Muscle layer of colon (tissue), 2 donors: ENCODE results near the gene NDUFS2.
A peak's percentile ranks its signal among the peaks of the same experiment; 100 is the strongest.

Source experiments
- H3K27ac ChIP-seq: one replicate; pipeline ENCODE4 v1.7.0; 2013; ENCODE audit warnings: low read depth, mild to moderate bottlenecking, low read length, moderate library complexity
- H3K27me3 ChIP-seq, 2 donors: one replicate each; pipeline ENCODE4 v1.7.0; 2013; ENCODE audit warnings: low read length in 2 of 2, mild to moderate bottlenecking in 2 of 2; ENCODE audit not compliant: insufficient read depth in 2 of 2, control insufficient read depth in 1 of 2
- H3K36me3 ChIP-seq: one replicate; pipeline ENCODE4 v1.7.0; 2013; ENCODE audit warnings: mild to moderate bottlenecking, low read length; ENCODE audit not compliant: insufficient read depth
- H3K4me1 ChIP-seq: one replicate; pipeline ENCODE4 v1.7.0; 2013; ENCODE audit warnings: mild to moderate bottlenecking, low read length; ENCODE audit not compliant: insufficient read depth
- H3K4me3 ChIP-seq, 2 donors: one replicate each; pipeline ENCODE4 v1.7.0; 2013; ENCODE audit warnings: low read length in 2 of 2, low read depth in 1 of 2, mild to moderate bottlenecking in 1 of 2, moderate library complexity in 1 of 2
- H3K9ac ChIP-seq: one replicate; pipeline ENCODE4 v1.7.0; 2013; ENCODE audit warnings: low read length
- H3K9me3 ChIP-seq: one replicate; pipeline ENCODE4 v1.7.0; 2013; ENCODE audit warnings: mild to moderate bottlenecking, low read length
- donor health status: abdominal sarcoma.
- donor health status: Adenocarcinoma of cecum.

NDUFS2 gene

DNA sequence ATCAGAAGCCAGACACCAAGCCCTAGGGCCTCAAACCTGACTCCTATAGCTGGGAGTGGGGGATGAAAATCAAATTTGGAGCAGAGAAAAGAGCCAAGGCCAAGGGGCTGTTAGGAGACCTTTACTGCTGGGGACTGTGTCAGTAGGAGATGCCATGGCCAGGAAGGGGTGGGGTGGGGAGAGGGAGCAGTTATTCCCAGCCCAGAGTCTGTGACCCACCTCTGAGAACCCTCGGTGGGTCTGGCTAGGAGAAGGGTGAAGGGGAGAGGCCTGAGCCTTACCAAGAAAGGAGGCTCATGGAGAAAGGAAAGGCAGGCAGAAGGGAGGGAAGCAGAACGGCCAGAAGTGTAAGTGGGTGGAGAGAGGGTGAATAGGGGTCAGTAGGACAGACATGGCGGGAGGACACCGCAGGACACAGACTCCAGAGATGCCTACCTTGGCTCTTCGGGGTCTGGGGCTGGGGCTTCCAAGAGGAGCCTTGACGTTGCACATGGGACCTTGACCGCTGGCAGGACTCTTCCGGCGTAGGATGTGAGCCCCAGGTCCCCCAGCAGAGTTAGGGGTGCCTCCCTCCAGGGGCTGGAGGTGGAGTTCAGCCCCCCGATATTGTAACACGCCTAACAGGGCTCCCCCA lies 4.5 kb upstream of the NDUFS2 start:
- H3K36me3 ChIP-seq: peaks cover 9% of the 10 kb centered on the region
- H3K9me3 ChIP-seq: no peaks in the 10 kb centered on the region
- H3K9ac ChIP-seq: peak overlapping the region; percentile 50
- peak overlapping the region; percentile 22 to 53 for H3K4me3 ChIP-seq
- H3K27me3 ChIP-seq: no peaks in the 10 kb centered on the region
- peaks cover 63% of the 10 kb centered on the region for H3K4me1 ChIP-seq
- peak overlapping the region; percentile 81 for H3K27ac ChIP-seq

DNA sequence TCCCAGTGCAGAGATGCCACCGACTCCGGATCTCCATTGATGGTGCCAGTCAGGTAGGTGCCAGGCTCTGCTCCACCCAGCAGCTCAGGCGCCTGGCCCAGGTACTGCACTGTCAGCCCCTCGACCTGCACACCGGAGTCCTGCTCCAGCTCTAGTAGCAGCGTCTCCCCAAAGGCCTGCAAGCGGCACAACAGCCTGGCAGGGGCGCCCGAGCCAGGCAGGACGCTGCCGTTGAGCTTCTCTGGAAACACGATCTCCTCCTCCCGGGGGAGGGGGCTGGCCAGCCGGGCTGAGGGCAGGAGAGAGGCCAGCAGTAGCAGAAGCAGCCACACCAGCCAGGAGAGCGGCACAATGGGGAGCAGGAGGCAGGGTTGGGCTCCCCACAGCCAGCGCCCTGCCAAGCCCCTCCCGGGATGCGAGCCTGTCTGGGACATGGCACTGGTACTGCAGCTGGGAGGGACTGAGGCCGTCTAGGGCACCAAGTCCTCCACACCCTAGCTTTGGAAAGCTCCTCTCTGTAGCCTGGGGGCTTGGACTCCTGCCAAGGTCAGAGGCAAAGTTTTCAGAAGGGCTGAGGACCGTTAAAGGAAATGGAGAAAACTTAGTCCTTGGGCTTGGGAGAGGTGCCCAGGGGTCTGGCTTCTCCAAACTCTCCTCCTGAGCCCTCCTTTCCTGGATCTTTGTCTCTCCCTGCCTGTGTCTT lies 3.8 kb upstream of the NDUFS2 start:
- peak overlapping the region; percentile 22 to 53 for H3K4me3 ChIP-seq
- no peaks in the 10 kb centered on the region for H3K9me3 ChIP-seq
- H3K4me1 ChIP-seq: peaks cover 66% of the 10 kb centered on the region
- H3K9ac ChIP-seq: peak overlapping the region; percentile 50
- no peaks in the 10 kb centered on the region for H3K27me3 ChIP-seq
- H3K27ac ChIP-seq: peak overlapping the region; percentile 81
- peaks cover 9% of the 10 kb centered on the region for H3K36me3 ChIP-seq

DNA sequence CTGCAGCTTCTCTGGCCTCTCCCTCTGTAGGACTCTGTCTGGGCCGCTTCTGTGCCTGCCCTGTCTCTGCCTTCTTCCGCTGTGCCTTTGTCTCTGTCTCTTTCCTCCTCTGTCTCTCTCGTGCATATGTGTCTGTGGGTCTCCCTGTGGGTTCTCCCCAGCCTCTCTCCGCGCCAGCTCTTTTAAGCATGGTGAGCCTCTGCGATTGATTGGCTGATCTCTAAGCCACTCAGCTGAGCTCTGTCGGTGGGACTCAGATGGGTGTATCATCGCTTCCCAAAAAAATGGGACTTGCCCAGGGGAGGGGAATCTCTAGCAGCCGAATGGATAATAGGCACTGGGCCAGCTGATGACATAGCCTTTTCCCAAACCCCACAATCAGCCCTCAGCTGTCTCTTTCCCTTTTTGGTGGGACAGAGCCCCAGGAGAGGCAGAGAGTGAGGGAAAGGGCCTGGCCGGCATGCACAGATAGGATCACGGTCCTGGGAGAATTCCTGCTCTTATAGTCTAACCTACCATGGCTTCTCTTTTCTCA lies 3.2 kb upstream of the NDUFS2 start, which contains the start of gene ADAMTS4:
TSS of gene ADAMTS4 (minus strand) at position 158 of the 535 bp plus-strand sequence. CDS start 427 bp downstream, outside the sequence.
- H3K4me1 ChIP-seq: peaks cover 73% of the 10 kb centered on the region
- H3K4me3 ChIP-seq: peak within 1 kb of the TSS; percentile 22 to 53
- H3K9me3 ChIP-seq: no peaks in the 10 kb centered on the region
- H3K9ac ChIP-seq: peak within 1 kb of the TSS; percentile 50
- H3K27me3 ChIP-seq: no peaks in the 10 kb centered on the region
- peaks cover 14% of the 10 kb centered on the region for H3K36me3 ChIP-seq
- peak within 1 kb of the TSS; percentile 81 for H3K27ac ChIP-seq

DNA sequence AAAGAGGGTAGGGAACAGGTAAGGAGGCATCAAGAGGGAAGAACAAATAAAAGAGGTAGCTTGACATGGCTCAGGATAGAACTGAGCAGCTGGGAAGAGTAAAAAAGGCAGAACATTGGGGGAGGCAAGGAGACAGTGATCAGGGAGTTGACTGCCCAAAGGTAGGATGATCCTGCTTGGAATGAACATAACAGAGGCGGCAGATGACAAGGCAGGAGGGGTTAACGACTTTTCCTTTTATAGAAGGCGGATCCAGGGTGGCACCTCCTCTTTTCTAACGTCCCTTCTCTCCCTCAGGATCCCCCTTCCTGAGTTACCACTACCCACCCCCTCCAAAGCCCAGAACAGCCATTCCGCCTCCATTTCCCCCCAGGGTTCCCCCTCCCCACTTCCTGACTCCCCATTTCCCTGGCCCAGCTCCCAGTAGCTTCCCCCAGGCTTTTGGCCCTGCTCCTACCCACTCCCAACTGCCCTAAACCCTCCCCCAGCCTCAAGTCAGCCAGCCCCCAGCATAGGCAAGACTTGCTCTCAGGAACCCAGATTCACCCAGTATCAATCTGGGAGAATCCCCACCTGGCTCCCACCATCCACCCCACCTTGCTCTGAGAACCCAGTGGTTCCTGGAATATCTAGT lies 2.5 kb upstream of the NDUFS2 start:
- Histone ChIP-seq H3K9ac (no peak overlapping the region), H3K27ac (peak overlapping the region; percentile 81), H3K27me3 (no peaks in the 10 kb centered on the region), H3K9me3 (no peaks in the 10 kb centered on the region), H3K4me3 (no peak overlapping the region), H3K36me3 (peaks cover 18% of the 10 kb centered on the region), H3K4me1 (peaks cover 77% of the 10 kb centered on the region)

DNA sequence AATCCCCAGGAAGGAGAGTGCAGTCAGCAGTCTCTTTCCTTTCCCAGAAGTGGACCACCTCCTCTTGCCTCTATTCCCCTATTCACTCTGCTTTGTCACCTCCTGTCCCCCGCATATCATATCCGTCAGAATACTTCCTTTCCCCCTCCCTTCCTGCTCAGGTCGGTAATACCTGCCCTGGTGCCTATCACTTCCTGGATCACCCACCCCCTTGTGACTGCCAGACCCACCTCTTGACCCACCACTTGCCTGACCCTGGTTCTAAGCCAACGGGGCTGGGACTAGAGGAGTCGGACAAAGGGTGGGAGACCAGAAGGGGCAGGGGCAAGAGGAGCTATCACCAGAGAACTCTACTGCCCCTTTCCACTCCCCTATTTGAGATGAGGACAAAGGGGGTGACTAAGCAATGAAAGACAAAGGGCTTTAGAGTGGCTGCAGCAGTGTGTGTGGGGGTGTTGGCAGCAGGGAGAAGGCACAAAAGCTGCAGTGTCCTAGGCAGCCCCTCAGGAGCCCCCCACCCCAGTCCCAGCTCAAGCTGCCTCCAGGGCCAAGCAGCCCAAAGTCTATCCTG lies 1.7 kb upstream of the NDUFS2 start:
- Histone ChIP-seq H3K27ac (peak overlapping the region; percentile 81), H3K4me3 (peak overlapping the region in 1 of 2 donors; percentile 100), H3K4me1 (peaks cover 77% of the 10 kb centered on the region), H3K36me3 (peaks cover 14% of the 10 kb centered on the region), H3K9ac (no peak overlapping the region), H3K9me3 (no peaks in the 10 kb centered on the region), H3K27me3 (no peaks in the 10 kb centered on the region)

DNA sequence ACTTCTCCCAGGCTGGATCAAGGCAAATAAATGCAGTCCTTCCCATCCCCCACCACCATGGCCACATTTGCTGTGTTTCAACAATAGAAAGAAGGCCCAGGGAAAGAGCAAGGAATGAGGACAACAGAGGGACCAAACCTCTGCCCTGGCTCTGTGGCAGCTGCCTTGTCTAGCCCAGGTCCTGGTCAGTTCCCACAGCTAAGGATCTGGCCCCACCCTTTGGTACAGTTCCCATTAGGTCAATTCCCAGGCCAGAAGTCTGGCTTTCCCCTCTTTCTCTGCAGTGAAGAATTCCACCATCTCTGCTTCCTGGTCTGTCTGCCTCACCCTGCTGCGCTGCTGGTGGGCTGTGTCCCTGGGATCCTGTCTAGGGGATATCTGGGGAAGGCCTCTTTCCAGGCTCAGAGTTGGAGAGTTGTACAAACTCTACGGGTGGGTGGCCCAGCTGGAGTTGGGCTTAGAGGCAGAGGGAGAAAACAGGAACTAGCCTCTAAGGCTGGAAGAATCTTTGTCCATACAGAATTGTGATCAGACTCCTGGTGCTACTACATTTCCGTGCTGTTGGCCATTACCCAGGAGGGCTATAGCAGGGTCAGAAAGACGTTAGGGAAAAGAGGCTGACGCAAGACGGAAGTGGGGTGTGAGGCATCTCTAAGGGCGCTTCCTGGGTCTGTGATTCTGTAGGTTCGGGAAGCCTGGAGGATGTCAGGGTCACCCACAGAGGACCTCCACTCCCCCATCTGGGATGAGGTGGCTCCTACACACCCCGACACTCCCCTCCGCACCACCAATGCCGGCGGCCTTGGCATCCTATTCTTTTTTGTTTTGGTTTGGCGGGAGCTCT lies 953 bp upstream of the NDUFS2 start:
- H3K9ac ChIP-seq: peak overlapping the region; percentile 98
- H3K27ac ChIP-seq: peak overlapping the region; percentile 81
- H3K4me3 ChIP-seq: peak overlapping the region; percentile 35 to 100
- H3K36me3 ChIP-seq: peaks cover 20% of the 10 kb centered on the region
- H3K27me3 ChIP-seq: no peaks in the 10 kb centered on the region
- H3K4me1 ChIP-seq: peaks cover 73% of the 10 kb centered on the region
- no peaks in the 10 kb centered on the region for H3K9me3 ChIP-seq

DNA sequence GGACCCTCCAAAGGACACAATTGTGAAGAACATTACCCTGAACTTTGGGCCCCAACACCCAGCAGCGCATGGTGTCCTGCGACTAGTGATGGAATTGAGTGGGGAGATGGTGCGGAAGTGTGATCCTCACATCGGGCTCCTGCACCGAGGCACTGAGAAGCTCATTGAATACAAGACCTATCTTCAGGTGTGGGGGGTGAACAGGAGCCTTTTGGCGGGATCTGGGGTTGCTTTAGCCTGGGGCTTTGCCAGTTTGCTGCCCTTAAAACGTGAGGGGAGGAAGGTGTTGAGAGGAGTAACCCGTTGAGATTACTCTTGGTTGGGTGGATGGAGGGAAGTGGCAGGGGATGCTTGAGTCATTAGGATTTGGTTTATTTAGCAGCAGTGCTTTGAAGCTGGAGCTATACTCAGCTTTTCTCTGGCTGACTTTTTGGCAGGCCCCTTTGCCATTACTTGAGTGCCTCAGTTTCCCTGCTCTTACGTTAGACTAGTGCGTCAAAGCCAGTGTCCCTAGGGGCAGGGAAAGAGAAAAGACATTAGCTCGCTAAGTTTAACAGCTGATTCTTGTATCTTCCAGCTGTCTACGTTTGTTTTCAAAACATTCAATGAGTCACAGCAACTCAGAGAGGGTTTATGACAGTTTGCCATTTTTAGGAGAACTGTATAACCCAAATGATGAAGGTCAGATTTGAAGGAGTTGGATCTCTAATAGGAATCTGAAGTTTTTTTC lies 4.4 kb downstream of the NDUFS2 start:
- Histone ChIP-seq H3K4me3 (no peak overlapping the region), H3K27me3 (no peaks in the 10 kb centered on the region), H3K9ac (no peak overlapping the region), H3K27ac (no peak overlapping the region), H3K9me3 (no peaks in the 10 kb centered on the region), H3K4me1 (peaks cover 30% of the 10 kb centered on the region), H3K36me3 (peaks cover 61% of the 10 kb centered on the region)

DNA sequence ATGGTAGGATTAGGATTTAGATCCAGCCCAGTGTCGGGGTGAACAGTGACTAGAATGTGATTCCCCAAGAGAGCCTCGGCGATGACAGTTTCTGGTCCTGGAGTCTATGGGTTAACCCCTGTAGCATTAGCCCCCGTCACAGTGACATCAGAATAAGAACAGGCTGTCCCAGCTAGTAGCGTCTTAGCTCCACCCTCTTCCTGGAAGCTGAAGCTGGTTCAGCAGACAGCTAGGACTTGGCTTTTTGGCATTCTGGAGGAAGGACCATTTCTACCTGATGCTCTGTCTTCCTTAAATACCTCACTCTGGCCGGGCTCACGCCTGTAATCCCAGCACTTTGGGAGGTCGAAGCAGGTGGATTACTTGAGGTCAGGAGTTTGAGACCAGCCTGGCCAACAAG lies 5.0 kb downstream of the NDUFS2 start:
- H3K9ac ChIP-seq: no peak overlapping the region
- H3K4me1 ChIP-seq: peaks cover 27% of the 10 kb centered on the region
- H3K27me3 ChIP-seq: no peaks in the 10 kb centered on the region
- H3K4me3 ChIP-seq: no peak overlapping the region
- H3K27ac ChIP-seq: no peak overlapping the region
- peaks cover 67% of the 10 kb centered on the region for H3K36me3 ChIP-seq
- no peaks in the 10 kb centered on the region for H3K9me3 ChIP-seq

DNA sequence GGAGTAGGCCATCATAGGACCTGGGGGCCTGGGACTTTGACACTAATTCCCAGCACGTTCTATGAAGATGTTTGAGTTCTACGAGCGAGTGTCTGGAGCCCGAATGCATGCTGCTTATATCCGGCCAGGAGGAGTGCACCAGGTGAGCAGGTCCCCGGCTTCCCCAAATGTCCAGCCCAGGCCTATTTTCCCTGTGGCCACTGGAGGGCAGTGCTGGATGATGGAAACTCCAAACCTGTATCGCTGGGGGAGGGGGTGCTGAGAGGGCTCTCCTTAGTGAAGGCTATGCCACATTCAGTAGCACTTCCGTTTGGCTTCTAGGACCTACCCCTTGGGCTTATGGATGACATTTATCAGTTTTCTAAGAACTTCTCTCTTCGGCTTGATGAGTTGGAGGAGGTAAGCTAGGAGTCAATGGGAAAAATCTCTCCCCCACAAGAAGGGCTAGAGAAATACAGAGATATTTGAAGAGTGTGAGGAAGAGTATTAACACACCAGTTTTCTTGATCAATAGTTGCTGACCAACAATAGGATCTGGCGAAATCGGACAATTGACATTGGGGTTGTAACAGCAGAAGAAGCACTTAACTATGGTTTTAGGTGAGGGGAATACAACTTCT lies 7.7 kb downstream of the NDUFS2 start:
- H3K9ac ChIP-seq: no peak overlapping the region
- H3K27ac ChIP-seq: peak overlapping the region; percentile 58
- H3K27me3 ChIP-seq: no peaks in the 10 kb centered on the region
- no peaks in the 10 kb centered on the region for H3K9me3 ChIP-seq
- peaks cover 76% of the 10 kb centered on the region for H3K36me3 ChIP-seq
- no peak overlapping the region for H3K4me3 ChIP-seq
- H3K4me1 ChIP-seq: peaks cover 11% of the 10 kb centered on the region

DNA sequence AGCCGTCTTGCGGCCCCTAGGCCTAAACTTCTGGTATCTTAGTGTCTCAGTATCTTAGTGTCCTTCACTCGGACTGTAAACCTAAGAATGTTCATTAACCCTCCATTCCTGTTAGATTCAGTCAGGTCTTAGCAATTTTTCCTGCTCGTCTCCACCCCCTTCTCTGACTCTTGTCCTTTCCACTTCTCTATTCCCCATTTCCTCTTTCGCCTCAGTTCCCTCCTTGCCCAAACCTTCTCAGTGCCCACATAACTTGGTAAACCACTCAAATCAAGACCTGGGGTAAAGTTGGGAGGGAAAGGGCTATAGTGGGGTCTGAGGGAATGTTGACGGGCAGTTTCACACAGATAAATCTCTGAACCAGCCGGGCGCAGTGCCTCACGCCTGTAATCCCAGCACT lies 12.2 kb downstream of the NDUFS2 start:
- Histone ChIP-seq H3K27me3 (no peaks in the 10 kb centered on the region), H3K27ac (no peak overlapping the region), H3K9ac (no peak overlapping the region), H3K4me1 (peaks cover 8% of the 10 kb centered on the region), H3K36me3 (peaks cover 50% of the 10 kb centered on the region), H3K4me3 (no peak overlapping the region), H3K9me3 (no peaks in the 10 kb centered on the region)
